ENCODE measurements around the gene SDF2. TPM values are rescaled to one million over a fixed set of nuclear protein-coding genes. Genes with fewer than 3 reads are reported as not detected.

The SDF2 gene
- total RNA-seq, 6 experiments from 2014 or later: 24.6 to 31.8 (median 26.4) TPM

GRCh38 chr17:28688481-28688880 is 26.8 kb upstream of the SDF2 start:
- TF ChIP-seq CTCF (IDR thresholded peaks at IDR 0.05): no peak
- TF ChIP-seq POLR2A (IDR thresholded peaks at IDR 0.05): no peak
- whole genome bisulfite sequencing (ENCODE audit: insufficient coverage, low coverage, low lambda C conversion rate, missing lambda C conversion rate): 88% methylated on average over 4 of the region's 4 CpGs
- H3K4me3 ChIP-seq: no peak overlapping the region
- no peak overlapping the region for H3K27ac ChIP-seq
- intact Hi-C loops (cut with DNase I): no loop called here
- DNase-seq: no peak
- H3K9me3 ChIP-seq: no peaks in the 10 kb centered on the region
- no peaks in the 10 kb centered on the region for H3K27me3 ChIP-seq
- no peaks in the 10 kb centered on the region for H3K4me1 ChIP-seq
- ATAC-seq: no peak
- peaks cover 12 to 94% (median 64%) of the 10 kb centered on the region in 4 donors for H3K36me3 ChIP-seq

- no peak for TF ChIP-seq CTCF (IDR thresholded peaks at IDR 0.05)
- no peak for TF ChIP-seq POLR2A (IDR thresholded peaks at IDR 0.05)
- peaks cover 19 to 100% (median 69%) of the 10 kb centered on the region in 4 donors for H3K36me3 ChIP-seq
- ATAC-seq: no peak
- no peaks in the 10 kb centered on the region for H3K4me1 ChIP-seq
- H3K27me3 ChIP-seq: no peaks in the 10 kb centered on the region
- no peaks in the 10 kb centered on the region for H3K9me3 ChIP-seq
- H3K4me3 ChIP-seq: no peak overlapping the region
- 85% methylated on average over 1 of the region's 4 CpGs for WGBS (ENCODE audit: insufficient coverage, low coverage, low lambda C conversion rate, missing lambda C conversion rate)
- H3K27ac ChIP-seq: no peak overlapping the region
- intact Hi-C loops (cut with DNase I): no loop called here
- DNase-seq: no peak
Measured at GRCh38 chr17:28686296-28686695, 24.6 kb upstream of the SDF2 start.

DNA sequence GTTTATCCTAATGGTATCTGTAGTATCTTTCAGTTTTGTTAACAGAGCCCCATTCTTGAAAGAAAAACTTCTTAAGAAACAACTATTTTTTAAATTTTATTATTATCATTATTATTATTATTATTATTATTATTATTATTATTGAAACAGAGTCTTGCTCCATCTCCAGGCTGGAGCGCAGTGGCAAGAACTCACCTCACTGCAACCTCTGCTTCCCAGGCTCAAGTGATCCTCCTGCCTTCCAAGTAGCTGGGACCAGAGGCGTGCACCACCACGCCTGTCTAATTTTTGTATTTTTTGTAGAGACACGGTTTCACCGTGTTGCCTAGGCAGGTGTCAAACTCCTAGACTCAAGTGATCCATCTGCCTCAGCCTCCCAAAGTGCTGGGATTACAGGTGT is 23.7 kb upstream of the SDF2 start:
- no peak for DNase-seq
- Histone ChIP-seq H3K4me3 (no peak overlapping the region), H3K9me3 (no peaks in the 10 kb centered on the region), H3K27ac (no peak overlapping the region), H3K27me3 (no peaks in the 10 kb centered on the region), H3K36me3 (peaks cover 20 to 100% (median 68%) of the 10 kb centered on the region in 4 donors), H3K4me1 (no peaks in the 10 kb centered on the region)
- TF ChIP-seq CTCF (IDR thresholded peaks at IDR 0.05) (no peak), POLR2A (IDR thresholded peaks at IDR 0.05) (no peak)
- ATAC-seq: no peak
- 82% methylated on average over 5 of the region's 5 CpGs for WGBS (ENCODE audit: insufficient coverage, low coverage, low lambda C conversion rate, missing lambda C conversion rate)
- intact Hi-C loops (cut with DNase I): no loop called here

DNA sequence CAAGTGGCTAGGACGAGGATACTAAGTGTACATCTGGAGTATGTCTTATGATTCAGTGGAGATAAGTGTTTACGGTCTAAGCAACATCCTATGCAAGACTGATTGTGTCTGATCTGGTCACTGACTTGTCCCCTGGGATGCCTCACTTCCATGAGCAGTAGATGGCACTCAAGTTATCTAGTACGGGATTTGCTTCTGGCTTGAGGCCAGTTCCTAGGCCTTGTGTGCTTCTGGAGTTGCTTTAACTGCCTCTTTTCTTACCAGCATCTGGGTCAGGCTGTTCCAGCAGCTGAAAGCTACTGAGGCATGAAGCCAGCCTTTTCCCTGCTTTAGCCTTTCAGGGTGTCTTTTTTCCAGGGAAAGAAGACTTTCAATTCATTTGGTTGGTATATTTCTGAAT is 23.3 kb upstream of the SDF2 start:
- Histone ChIP-seq H3K27ac (no peak overlapping the region), H3K4me3 (no peak overlapping the region), H3K36me3 (peaks cover 20 to 100% (median 68%) of the 10 kb centered on the region in 4 donors), H3K27me3 (no peaks in the 10 kb centered on the region), H3K4me1 (no peaks in the 10 kb centered on the region), H3K9me3 (no peaks in the 10 kb centered on the region)
- 53% methylated on average over 2 of the region's 3 CpGs for WGBS (ENCODE audit: insufficient coverage, low coverage, low lambda C conversion rate, missing lambda C conversion rate)
- peak; percentile 63 to 74 (median 67) for ATAC-seq
- intact Hi-C loops (cut with DNase I): no loop called here
- no peak for DNase-seq
- TF ChIP-seq POLR2A (IDR thresholded peaks at IDR 0.05) (no peak), CTCF (IDR thresholded peaks at IDR 0.05) (peak in 3 of 4 donors; percentile 19 to 54 (median 39))

DNA sequence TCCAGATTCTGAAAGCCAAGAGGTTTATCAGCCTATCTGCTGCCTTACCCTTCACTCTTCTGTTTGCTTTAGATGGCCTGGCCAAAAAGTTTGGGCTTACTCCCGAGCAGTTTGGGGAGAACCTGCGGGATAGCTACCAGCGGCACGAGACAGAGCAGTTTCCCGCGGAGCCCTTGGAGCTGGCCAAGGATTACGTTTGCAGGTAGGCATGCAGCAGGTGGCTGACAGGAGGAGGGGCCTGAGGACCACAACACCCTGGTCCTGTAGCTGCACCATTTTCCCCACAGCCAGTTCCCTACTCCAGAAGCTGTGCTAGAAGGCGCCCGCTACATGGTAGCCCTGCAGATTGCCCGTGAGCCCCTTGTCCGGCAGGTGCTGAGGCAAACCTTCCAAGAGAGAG is 20.9 kb upstream of the SDF2 start:
- H3K4me3 ChIP-seq: no peak overlapping the region
- ATAC-seq: no peak
- no peaks in the 10 kb centered on the region for H3K4me1 ChIP-seq
- TF ChIP-seq POLR2A (IDR thresholded peaks at IDR 0.05): no peak
- no peak for TF ChIP-seq CTCF (IDR thresholded peaks at IDR 0.05)
- H3K27me3 ChIP-seq: no peaks in the 10 kb centered on the region
- DNase-seq: no peak
- intact Hi-C loops (cut with DNase I): no loop called here
- H3K36me3 ChIP-seq: peaks cover 23 to 95% (median 64%) of the 10 kb centered on the region in 4 donors
- no peak overlapping the region for H3K27ac ChIP-seq
- no peaks in the 10 kb centered on the region for H3K9me3 ChIP-seq
- 93% methylated on average over 5 of the region's 11 CpGs for WGBS (ENCODE audit: insufficient coverage, low coverage, low lambda C conversion rate, missing lambda C conversion rate)

Measured in right lobe of liver (tissue), 6 donors.